Measurements from ENCODE around the gene CCDC183.
"Not testable (repeated sequence)": the region's sequence is repeated elsewhere in the genome, so short reads cannot be mapped to it uniquely, and the experiment has no call there.

The CCDC183 gene

DNA sequence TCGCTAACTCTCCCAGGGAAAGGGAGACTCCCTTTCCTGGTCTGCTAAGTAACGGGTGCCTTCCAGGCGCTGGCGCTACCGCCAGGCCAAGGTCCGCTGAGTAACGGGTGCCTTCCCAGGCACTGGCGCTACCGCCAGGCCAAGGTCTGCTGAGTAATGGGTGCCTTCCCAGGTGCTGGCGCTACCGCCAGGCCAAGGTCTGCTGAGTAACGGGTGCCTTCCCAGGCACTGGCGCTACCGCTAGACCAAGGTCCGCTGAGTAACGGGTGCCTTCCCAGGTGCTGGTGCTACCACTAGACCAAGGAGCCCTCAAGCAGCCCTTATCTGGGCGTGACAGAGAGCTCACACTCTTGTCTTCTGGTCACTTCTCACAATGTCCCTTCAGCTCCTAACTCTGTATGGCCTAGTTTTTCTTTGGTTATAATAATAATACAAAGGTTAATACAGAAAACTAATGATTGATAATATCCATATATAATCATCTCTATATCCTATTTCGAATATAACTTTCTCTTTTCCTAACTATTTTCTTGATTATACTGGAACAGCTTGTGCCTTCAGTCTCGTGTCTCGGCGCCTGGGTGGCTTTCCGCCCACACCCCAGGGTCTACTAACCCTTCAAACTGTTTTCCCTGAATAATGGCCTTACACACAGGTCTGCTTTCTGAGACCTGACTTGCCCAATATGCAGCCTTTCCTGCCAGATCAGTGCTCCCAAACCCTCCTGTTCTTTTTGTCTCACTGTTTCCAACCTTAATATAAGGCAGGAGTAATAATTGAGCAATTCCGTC lies 10.4 kb upstream of the CCDC183 start:
- DNase-seq (ENCODE audit: low spot score): not testable (repeated sequence)

- DNase-seq (ENCODE audit: low spot score): peak; percentile 86
Measured at GRCh38 chr9:136786451-136786850, 9.7 kb upstream of the CCDC183 start.

DNA sequence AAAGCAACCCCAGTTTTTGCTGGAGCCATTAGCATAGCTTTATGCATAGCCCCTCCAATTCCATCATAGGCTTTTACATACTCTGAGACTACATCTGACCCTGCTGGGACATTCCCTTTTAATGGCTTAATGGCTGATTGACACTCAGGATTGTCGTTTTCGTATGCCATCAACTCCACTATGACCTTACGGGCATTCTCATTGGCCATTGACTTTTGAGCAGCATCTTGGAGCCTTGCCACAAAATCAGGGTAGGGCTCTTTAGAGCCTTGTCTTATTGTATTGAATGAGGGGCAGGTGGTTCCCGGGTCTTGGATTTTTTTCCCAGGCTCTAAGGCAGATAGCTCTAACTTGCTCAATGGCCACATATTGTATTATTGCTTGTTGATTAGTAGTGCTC lies 9.2 kb upstream of the CCDC183 start:
- peak; percentile 44 for DNase-seq (ENCODE audit: low spot score)

- DNase-seq (ENCODE audit: low spot score): peak; percentile 81
Measured at GRCh38 chr9:136787690-136788400, 8.3 kb upstream of the CCDC183 start.

DNA sequence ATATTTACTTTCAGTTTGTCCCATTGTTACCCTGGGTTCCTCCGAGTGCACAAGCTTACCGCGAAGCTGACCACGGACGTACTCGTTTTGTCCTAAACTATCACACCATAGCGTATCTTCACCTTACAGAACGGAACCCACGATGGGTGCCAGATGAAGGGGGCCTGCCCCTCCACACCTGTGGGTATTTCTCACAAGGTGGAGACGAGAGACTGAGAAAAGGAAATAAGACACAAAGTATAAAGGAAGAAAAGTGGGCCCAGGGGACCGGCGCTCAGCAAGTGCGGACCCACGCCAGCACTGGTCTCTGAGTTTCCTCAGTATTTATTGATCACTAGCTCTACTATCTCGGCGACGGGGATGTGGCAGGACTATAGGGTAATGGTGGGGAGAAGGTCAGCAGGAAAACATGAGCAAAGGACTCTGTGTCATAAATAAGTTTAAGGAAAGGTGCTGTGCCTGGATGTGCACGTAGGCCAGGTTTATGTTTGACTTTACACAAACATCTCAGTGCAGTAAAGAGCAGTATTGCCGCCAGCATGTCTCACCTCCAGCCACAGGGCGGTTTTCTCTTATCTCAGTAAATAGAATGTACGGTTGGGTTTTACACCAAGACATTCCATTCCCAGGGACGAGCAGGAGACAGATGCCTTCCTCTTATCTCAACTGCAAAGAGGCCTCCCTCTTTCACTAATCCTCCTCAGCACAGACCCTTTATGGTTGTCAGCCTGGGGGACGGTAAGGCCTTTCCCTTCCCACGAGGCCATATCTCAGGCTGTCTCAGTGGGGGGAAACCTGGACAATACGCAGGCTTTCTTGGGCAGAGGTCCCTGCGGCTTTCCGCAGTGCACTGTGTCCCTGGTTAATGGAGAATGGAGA lies 7.3 kb upstream of the CCDC183 start:
- not testable (repeated sequence) for DNase-seq (ENCODE audit: low spot score)

DNA sequence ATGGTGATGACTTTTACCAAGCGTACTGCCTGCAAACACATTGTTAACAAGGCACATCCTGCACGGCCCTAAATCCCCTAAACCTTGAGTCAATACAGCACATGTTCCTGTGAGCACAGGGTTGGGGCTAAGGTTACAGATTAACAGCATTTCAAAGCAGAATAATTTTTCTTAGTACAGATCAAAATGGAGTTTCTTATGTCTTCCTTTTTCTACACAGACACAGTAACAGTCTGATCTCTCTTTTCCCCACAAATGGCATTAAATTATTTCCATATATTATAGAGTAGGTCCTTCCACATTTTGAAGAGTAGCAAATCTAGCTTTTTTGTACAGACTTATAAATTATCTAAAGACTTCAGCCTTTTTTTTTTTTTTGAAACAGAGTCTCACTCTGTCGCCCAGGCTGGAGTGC lies 6.6 kb upstream of the CCDC183 start:
- DNase-seq (ENCODE audit: low spot score): no peak

DNA sequence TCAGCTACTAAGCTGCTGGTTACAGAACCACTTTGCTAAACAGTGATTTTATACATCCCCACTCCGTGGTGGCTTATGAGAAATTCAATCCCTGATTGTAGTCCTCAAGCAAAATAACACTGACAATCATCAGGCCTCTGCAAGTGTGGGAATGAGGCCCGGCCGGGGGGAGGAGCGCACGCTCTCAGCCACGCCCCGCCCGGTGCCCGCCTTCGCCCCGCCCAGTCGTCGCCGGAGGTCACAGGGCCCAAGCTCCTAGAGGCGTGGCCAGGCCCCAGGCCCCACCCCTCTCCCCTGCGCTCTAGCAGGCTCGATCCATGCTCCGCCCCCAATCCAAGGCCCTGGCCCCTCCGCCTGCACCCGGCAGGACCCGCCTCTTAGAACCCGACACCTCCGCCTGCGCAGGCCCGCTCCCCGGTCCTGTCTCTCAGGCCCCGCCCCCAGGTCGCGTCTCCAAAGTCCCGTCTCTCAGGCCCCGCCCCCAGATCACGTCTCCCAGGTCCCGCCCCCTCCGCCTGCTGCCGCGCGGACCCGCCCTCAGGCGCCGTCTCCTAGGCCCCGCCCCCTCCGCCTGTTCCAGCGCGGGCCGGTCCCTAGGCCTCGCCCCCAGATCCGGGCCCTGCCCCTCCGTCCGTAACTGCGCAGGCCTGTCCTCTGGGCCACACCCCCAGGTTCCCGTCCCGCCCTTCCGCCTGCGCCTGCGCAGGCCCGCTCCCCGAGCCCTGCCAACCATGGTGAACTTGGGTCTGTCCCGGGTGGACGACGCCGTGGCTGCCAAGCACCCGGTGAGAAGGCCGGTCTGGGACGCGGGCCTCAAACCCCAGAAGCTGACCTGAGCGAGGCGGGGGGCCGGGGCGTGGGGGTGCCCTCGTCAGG lies 5.3 kb upstream of the CCDC183 start, which contains the start of gene TMEM141:
Gene TMEM141, plus strand, starts transcription at position 705 of the 876 bp plus-strand sequence. Its CDS starts 27 bp downstream, at position 732.
- DNase-seq (ENCODE audit: low spot score): peak; percentile 100

GRCh38 chr9:136791516-136792276 lies 4.4 kb upstream of the CCDC183 start:
- no peak for DNase-seq (ENCODE audit: low spot score)

- no peak for DNase-seq (ENCODE audit: low spot score)
Measured at GRCh38 chr9:136792321-136793085, 3.6 kb upstream of the CCDC183 start.

GRCh38 chr9:136793086-136793946 lies 2.8 kb upstream of the CCDC183 start:
- no peak for DNase-seq (ENCODE audit: low spot score)

DNA sequence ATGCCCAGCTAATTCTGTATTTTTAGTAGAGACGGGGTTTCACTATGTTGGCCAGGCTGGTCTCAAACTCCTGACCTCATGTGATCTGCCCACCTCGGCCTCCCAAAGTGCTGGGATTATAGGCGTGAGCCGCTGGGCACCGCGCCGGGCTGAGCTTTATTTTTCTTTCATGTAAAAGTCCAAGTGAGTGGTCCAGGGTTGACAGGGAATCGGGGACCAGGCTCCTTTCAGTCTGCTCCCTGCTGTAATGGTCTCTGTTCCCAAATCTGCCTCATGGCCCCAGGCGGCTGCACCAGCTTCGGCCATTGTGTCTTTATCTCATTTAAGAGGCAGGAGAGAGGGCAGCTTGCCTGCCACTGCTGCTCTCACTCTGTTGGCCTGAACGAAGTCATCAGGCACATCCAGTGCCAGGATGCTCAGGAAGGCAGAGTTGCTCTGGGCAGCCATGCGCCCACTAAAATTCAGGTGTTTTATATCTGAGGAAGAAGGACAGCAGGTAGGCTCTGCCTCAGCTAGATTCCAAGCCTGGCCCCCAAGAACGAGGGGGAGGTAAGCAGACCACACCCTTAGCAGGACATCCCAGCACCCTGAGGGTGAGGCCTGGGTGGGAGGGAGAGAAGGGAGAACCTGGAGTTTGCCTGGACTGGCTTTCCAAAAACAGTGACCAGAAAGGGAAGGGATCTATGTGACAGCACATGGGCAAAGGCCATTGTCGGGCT lies 1.7 kb upstream of the CCDC183 start:
- no peak for DNase-seq (ENCODE audit: low spot score)

DNA sequence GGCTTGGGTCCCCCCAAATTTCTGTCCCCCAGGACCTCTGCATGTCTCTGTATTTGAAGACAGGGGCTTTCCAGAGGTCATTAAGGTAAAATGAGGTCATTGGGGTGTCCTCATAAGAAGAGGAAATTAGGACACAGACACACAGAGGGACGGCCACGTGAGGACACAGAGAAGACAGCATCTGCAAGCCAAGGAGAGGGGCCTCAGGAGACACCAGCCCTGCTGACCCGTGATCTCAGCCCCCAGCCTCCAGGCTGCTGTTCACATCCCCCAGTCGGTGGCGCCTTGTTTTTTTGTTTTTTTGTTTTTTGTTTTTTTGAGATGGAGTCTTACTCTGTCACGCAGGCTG lies 1.2 kb upstream of the CCDC183 start:
- no peak for DNase-seq (ENCODE audit: low spot score)

GRCh38 chr9:136796775-136797347 lies 723 bp downstream of the CCDC183 start:
- not testable (repeated sequence) for DNase-seq (ENCODE audit: low spot score)

DNA sequence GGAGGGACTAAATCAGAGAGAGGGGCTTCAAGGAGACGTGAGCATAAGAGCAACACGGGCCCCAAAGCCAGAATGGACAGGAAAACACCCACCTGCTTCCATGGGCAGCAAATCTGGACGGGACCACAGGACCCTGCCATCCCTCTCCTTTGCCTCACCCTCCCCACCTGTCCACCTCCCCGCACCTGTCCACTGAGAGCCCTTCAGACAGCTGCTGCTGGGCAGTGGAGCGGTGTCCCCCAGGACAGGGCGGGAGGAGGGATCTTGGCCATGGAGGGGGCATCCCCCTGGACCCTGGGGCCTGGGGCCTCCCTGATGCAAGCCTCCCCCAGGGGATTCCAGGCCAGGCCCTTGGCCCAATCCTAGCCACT lies 2.6 kb downstream of the CCDC183 start:
- DNase-seq (ENCODE audit: low spot score): no peak

- no peak for DNase-seq (ENCODE audit: low spot score)
Measured at GRCh38 chr9:136799079-136799853, 3.1 kb downstream of the CCDC183 start.

- DNase-seq (ENCODE audit: low spot score): peak; percentile 57
Measured at GRCh38 chr9:136799854-136800657, 3.9 kb downstream of the CCDC183 start.

Measured in globus pallidus (tissue), 1 donor.